HG03469 (cell line): Measurements from ENCODE around the gene PDE8A.
A peak's percentile ranks its signal among the peaks of the same experiment; 100 is the strongest.
"Not testable (repeated sequence)": the region's sequence is repeated elsewhere in the genome, so short reads cannot be mapped to it uniquely, and the experiment has no call there.

Source experiments
- ATAC-seq: cut with Tn5 transposase; IDR thresholded peaks from one replicate; pipeline ENCODE4 v1.9.1; 2021; ENCODE audit warnings: mild to moderate bottlenecking, moderate library complexity, moderate number of reproducible peaks; ENCODE audit not compliant: unreplicated experiment

Gene PDE8A

DNA sequence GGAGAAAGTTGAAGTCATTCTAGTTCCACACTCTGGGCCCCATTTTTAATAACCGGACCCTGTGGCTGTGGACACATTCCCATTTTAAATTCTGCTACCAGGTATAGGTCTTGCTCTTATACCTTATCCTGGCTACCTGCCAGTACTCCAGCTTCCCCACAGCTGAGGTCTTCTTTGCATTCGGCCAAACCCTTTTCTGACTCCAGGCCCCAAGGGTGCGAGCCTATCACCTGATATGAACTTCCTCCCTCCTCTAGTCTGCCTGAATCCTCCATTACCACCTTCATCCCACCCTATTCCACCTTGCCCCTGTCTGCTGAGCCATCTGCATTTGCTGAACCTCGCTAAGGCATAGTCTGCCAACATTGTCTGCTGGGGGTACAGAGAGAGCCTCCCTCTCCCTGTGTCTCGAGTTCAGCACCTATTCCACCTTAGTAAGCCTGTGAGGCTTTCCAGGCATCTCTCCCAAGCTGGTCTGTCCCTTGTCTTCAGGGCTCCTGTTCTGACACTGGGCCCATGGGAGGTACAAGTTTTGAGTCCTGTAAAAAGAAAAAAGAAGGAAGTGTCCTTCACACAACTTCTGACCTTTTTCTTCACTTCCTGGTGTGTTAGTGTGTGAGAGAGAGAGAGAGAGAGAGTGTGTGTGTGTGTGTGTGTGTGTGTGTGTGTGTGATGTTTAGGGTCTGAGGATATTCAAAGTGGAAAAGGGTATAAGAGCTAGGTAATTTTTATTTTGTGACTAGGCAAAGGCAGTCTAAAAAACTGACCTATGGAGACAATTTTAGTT lies 27.0 kb downstream of the PDE8A start:
- no peak for ATAC-seq

DNA sequence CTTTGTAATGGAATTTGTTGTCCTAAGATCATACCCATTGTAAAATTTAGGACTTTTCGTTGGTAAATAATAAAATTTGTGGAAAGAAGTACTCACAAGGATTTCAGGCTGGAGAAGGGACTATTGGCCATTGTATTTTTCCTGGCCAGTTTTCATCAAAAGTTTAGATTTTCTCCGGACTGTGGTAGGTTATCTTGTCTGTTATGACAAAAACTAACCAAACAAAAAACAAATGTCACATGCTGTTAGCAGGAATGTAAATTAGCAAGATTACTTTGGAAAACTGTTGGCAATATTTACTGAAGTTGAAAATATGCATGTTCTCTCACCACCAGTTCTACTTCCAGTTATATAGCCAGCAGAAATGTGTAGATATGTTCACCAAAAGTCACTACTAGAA lies 27.8 kb downstream of the PDE8A start:
- no peak for ATAC-seq

DNA sequence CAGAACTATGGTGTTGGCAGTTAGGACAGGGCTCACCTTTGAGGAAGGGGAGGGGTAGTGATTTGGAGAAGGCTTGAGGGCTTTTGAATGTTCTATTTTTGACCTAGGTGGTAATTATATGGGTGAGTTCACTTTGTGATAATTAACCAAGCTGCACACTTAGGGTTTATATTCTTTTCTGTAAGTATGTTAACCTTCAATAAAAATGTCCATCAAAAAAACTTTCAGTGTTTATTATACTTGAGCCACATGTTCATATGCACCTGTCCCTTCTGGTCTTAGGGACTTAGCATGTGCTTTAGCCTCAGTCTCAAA lies 28.4 kb downstream of the PDE8A start:
- ATAC-seq = no peak

DNA sequence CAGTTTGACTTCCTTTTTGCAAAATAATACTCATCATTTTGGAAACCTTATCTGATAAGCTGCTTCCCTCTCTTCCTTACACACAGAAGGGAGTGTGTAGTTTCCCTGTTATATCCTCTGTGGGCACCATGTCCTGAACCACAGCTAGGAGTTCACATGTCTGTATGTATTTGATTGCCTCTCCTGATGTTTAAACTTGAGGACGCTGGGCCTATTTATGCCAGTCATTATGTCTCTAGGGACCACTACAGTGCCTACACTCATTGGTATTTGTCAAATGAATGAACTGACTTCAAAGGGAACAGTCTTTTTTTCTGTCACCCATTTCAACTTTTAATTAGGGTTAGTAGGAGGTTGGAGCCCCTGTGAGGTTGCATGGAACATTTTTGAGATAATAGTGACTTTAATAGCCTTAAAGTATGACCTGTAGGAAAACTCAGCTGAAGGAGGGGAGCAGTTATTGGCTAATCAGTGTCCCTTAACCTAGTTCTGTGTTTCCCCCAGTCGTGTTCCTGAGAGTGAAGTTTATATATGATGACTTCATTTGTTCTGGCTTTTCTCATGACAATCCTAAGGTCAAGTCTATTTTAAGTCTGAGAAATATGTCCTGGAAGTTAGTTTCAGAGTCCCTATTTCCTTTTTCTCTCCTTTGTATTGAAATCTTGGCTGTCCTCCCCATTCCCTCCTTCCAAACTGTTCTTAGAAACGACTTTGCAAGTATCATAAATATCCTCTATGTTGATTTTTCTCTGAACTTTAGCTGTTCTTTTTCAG lies 28.9 kb downstream of the PDE8A start:
- ATAC-seq = no peak

- no peak for ATAC-seq
Observed at GRCh38 chr15:85011160-85011571, 29.5 kb downstream of the PDE8A start.

DNA sequence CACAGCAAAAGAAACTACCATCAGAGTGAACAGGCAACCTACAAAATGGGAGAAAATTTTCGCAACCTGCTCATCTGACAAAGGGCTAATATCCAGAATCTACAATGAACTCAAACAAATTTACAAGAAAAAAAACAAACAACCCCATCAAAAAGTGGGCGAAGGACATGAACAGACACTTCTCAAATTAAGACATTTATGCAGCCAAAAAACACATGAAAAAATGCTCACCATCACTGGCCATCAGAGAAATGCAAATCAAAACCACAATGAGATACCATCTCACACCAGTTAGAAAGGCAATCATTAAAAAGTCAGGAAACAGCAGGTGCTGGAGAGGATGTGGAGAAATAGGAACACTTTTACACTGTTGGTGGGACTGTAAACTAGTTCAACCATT lies 30.1 kb downstream of the PDE8A start:
- ATAC-seq = not testable (repeated sequence)

GRCh38 chr15:85013785-85014184 lies 32.1 kb downstream of the PDE8A start:
- no peak for ATAC-seq

GRCh38 chr15:85014932-85015331 lies 33.3 kb downstream of the PDE8A start:
- ATAC-seq = no peak

DNA sequence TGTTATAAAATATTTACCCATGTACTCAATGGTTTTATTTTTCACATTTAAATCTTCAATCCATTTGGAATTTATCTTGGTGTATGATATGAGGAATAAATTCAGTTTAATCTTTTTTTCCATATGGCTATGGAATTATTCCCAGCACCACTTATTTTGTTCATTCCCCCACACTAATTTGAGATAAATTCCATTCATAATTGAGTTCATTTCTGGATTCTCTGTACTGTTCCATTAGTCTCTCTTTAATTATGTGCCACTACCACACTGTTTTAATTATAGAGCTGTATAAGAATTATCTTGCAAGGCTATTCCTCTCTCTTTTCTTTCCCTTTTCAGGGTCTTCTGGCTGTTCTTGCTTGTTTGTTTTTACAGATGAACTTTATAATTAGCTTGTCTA lies 34.6 kb downstream of the PDE8A start:
- no peak for ATAC-seq

DNA sequence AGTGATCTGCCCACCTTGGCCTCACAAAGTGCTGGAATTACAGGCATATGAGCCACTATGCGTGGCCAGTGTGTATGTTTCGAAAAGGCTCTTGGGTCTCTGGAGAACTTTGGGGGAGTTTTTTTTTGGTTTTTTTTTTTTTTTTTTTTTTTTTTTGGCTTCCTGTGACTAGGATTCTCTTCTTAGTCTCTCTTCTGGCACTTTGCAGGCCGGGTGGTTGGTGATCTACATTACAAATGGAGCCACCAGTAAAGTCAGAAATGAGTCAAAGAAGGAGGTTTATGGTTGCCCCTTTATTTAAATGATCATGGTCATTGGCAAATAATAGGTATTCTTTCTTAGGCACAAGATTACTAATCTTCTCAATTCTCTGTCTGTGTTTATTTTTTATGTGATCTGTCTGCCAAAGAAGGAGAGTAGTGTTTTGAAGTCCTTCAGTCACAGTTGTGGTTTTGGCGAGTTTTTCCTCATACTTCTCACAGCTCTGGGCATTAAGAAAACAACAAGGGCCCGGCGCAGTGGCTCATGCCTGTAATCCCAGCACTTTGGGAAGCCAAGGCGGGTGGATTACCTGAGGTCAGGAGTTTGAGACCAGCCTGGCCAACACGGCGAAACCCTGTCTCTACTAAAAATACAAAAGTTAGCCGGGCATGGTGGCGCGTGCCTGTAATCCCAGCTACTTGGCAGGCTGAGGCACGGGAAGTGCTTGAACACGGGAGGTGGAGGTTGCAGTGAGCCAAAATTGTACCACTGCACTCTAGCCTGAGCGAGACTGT lies 38.3 kb downstream of the PDE8A start:
- ATAC-seq = peak; percentile 45

DNA sequence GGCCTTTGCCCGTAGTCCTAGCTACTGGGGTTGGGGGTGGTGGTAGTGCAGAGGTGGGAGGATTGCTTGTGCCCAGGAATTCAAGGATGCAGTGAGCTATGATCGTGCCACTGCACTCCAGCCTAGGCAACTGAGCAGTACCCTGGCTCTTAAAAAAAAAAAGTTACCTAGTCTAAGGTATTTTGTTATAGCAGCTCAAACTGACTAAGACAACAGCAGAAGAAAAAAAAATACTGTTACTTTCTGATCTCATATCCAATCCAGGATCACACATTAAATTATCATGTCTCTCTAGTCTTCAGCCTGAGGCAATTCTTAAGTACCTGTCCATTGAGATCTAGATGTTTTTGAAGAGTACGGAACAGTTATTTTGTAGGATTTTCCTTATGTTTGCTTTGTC lies 39.8 kb downstream of the PDE8A start:
- ATAC-seq = no peak

DNA sequence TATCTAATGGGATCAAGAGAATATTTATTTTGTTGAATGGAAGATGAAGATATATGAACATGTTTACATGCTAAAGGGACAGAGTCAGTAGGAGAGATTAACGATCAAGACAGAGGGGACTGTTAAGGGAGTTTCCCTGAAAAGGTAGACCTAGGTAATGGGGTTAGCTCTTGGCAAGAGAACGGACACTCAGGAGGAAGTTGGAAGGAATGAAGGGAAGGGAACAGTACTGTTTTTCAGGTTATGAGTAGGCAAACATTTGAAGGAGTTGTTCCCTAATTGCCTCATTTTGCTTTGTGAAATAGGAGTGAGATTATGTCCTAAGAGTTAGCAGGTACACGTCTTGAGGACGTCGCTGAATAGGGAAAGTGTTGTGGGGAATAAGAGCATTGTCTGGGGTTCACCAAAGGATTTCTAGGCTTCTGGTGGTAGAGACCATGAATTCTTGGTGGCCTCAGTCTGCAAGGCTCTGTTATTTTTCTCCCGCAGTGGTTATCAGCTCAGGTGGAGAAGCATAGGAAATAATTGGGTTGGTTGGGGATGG lies 41.3 kb downstream of the PDE8A start:
- no peak for ATAC-seq

GRCh38 chr15:85024003-85024402 lies 42.3 kb downstream of the PDE8A start:
- no peak for ATAC-seq

DNA sequence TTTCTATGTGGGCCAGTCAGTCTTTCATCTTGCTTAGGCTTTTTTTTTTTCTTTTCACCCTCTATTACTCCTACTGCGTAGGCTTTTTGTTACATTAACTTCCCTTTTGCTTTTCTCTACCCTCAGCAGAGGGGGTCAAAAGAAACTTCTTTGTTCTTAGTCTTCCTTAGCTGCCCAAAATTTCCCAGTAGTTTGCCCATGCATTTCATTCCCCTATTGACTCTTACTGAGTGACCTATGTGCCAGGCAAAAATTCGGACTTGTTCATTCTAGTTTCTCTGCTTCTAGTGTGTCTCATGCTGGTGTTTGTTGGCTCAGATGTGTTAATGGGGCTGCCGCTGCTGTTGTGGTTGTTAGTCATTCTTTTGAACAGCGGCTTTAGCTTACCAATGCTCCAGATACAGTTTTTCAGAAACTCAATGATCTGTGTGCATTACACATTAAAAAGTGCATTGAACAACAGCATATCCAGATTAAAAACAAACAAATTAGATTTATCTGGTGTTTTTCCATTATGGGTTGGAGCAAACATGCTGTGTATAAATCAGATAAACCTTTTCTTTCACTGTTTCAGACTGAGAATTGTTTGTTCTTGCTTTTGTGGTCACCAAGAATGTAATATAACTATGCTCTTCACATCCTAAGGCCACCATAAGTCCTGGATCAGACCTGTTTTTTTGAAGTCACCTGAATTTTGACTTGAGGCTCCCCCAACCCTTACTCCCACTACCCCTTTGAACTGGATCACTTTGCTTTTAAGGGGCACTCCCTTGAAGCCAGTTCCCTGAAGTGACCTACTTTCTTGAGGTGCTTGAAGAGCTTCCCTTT lies 43.1 kb downstream of the PDE8A start:
- no peak for ATAC-seq

- no peak for ATAC-seq
Observed at GRCh38 chr15:85025516-85026251, 44.0 kb downstream of the PDE8A start.

DNA sequence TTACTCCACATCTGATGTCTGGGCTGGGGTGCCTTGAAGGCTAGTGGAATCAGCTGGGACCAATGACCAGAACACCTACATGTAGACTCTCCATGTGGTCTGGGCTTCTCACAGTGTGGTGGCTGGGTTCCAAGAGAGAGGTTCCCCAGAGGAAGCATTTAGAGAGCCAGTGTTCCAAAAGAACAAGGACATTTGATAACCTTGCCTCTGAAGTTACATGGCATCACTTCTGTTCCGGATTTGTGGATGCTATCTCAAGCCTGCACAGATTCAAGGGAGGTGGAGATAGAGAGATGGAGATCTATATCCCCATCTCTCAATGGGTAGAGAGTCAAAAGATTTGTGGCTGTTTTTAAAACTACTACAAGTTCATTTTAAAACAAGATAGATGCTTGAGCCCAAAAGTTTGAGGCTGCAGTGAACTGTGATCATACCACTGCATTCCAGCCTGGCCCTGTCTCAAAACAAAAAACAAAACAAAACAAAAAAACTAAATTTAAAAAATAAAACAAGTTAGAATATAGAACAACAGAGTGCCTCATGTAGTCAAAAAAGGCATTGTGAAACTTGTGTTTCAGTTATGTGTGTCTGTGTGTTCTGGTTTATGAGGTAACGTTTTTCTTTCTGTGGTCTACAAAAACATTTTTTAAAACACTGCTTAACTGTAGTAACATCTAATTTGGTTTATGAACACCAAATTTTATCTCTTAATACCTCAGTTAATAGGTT lies 44.8 kb downstream of the PDE8A start:
- ATAC-seq = no peak

DNA sequence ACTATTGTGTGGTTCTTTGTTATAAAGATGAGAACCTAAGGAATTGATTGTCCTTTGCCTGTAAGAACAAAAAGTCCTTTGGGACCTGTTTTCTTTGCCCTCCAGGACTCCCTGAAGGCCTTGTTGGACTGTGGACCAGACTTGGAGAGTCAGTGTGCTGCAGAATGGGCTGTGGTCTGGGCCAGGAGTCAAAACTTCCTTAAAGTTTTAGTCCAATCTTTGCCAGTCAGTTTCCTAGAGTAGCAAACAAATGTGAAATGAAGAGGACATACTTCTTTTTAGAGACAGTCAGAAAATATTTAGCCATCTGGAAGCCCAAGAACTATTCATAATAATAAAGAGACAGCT lies 45.4 kb downstream of the PDE8A start:
- no peak for ATAC-seq

GRCh38 chr15:85027421-85027820 lies 45.8 kb downstream of the PDE8A start:
- ATAC-seq = no peak

DNA sequence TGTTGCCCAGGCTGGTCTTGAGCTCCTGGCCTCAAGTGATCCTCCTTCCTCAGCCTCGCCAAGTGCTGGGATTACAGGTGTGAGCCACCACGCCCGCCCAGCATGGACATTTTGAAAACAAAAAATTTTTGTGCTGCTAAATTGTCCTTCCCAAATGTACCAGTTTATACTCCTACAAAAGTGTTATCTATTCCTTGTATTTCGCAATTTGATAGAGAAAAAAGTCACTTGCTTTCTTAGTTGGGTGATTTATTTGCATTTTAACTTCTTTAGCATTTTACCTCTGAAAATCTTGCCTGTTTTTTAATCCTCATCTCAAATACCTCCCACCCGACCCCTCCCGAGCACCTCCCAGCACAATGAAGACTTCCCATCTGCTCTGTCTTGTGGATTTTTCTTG lies 46.8 kb downstream of the PDE8A start:
- ATAC-seq = no peak
